Neural crest cell (in vitro differentiated cells): Measurements from ENCODE around the gene ARMH3. TPM values are rescaled to one million over a fixed set of nuclear protein-coding genes. Genes with fewer than 3 reads are reported as not detected.
"Not testable (repeated sequence)": the region's sequence is repeated elsewhere in the genome, so short reads cannot be mapped to it uniquely, and the experiment has no call there.

Experiments
- DNase-seq: peaks from one replicate; pipeline ENCODE4 v3.0.0; 2021; ENCODE audit warnings: low read depth, mixed read lengths, low spot score
- H3K27ac Mint-ChIP-seq: one replicate; pipeline ENCODE4 v1.8.0; 2021; ENCODE audit warnings: mild to moderate bottlenecking, mixed read lengths; ENCODE audit not compliant: unreplicated experiment
- H3K27me3 Mint-ChIP-seq: 2 replicates; pipeline ENCODE4 v1.8.0; 2021; ENCODE audit warnings: low read depth, mild to moderate bottlenecking, mixed read lengths
- H3K36me3 Mint-ChIP-seq: 2 replicates; pipeline ENCODE4 v1.8.0; 2021; ENCODE audit warnings: low read depth, mild to moderate bottlenecking, mixed read lengths
- H3K4me1 Mint-ChIP-seq: 2 replicates; pipeline ENCODE4 v1.8.0; 2021; ENCODE audit warnings: mixed read lengths
- H3K4me3 Mint-ChIP-seq: one replicate; pipeline ENCODE4 v1.8.0; 2021; ENCODE audit warnings: mild to moderate bottlenecking, mixed read lengths
- H3K9me3 Mint-ChIP-seq: 2 replicates; pipeline ENCODE4 v1.8.0; 2021; ENCODE audit warnings: mixed read lengths
- CTCF ChIP-seq: fragments of 200-600 bp; sonication (generic); conservative IDR thresholded peaks from 2 replicates; pipeline ENCODE4 v1.5.0; 2021; ENCODE audit warnings: antibody characterized with exemption, mild to moderate bottlenecking
- total RNA-seq: library from RNA; stranded (reverse); gene quantifications from 2 replicates; pipeline ENCODE4 v1.2.1, GENCODE V29; 2021

ARMH3 gene
- total RNA-seq, 1 donor from 2014 or later, result 24.4 TPM

GRCh38 chr10:102064503-102064867 is 8.5 kb upstream of the ARMH3 start:
- Mint-ChIP-seq H3K36me3 (no peaks in the 10 kb centered on the region), H3K9me3 (no peaks in the 10 kb centered on the region), H3K4me1 (peaks cover 16% of the 10 kb centered on the region), H3K4me3 (peak overlapping the region; percentile 87), H3K27ac (no peak overlapping the region), H3K27me3 (peaks cover 17% of the 10 kb centered on the region)
- TF ChIP-seq CTCF, result no peak
- DNase-seq, result no peak

- Mint-ChIP-seq H3K4me3 (peak overlapping the region; percentile 15), H3K4me1 (peaks cover 20% of the 10 kb centered on the region), H3K27me3 (peaks cover 17% of the 10 kb centered on the region), H3K36me3 (no peaks in the 10 kb centered on the region), H3K27ac (no peak overlapping the region), H3K9me3 (no peaks in the 10 kb centered on the region)
- TF ChIP-seq CTCF, result no peak
- no peak for DNase-seq
Observed at GRCh38 chr10:102059987-102060386, 4.0 kb upstream of the ARMH3 start.

GRCh38 chr10:102054881-102055646 is 909 bp downstream of the ARMH3 start:
- not testable (repeated sequence) for H3K9me3 Mint-ChIP-seq, H3K36me3 Mint-ChIP-seq, H3K27me3 Mint-ChIP-seq, DNase-seq
- peaks cover 28% of the 10 kb centered on the region for H3K4me1 Mint-ChIP-seq
- H3K27ac Mint-ChIP-seq, result peak overlapping the region; percentile 94
- peak overlapping the region; percentile 97 for H3K4me3 Mint-ChIP-seq

- DNase-seq, result no peak
- H3K4me3 Mint-ChIP-seq, result no peak overlapping the region
- H3K36me3 Mint-ChIP-seq, result no peaks in the 10 kb centered on the region
- peaks cover 19% of the 10 kb centered on the region for H3K4me1 Mint-ChIP-seq
- no peak overlapping the region for H3K27ac Mint-ChIP-seq
- no peaks in the 10 kb centered on the region for H3K27me3 Mint-ChIP-seq
- H3K9me3 Mint-ChIP-seq, result no peaks in the 10 kb centered on the region
- no peak for TF ChIP-seq CTCF
Observed at GRCh38 chr10:102046095-102046494, 9.9 kb downstream of the ARMH3 start.

- H3K4me1 Mint-ChIP-seq, result peaks cover 19% of the 10 kb centered on the region
- no peak for TF ChIP-seq CTCF
- H3K9me3 Mint-ChIP-seq, result no peaks in the 10 kb centered on the region
- no peaks in the 10 kb centered on the region for H3K27me3 Mint-ChIP-seq
- H3K27ac Mint-ChIP-seq, result no peak overlapping the region
- no peak overlapping the region for H3K4me3 Mint-ChIP-seq
- no peak for DNase-seq
- H3K36me3 Mint-ChIP-seq, result no peaks in the 10 kb centered on the region
Observed at GRCh38 chr10:102045292-102045691, 10.7 kb downstream of the ARMH3 start.

- DNase-seq, result no peak
- H3K4me3 Mint-ChIP-seq, result no peak overlapping the region
- peaks cover 15% of the 10 kb centered on the region for H3K36me3 Mint-ChIP-seq
- no peaks in the 10 kb centered on the region for H3K27me3 Mint-ChIP-seq
- H3K4me1 Mint-ChIP-seq, result peaks cover 16% of the 10 kb centered on the region
- H3K27ac Mint-ChIP-seq, result no peak overlapping the region
- no peaks in the 10 kb centered on the region for H3K9me3 Mint-ChIP-seq
- TF ChIP-seq CTCF, result no peak
Observed at GRCh38 chr10:102040305-102041050, 15.5 kb downstream of the ARMH3 start.
